ENCODE results near the gene HOMER3. TPM values are rescaled to one million over a fixed set of nuclear protein-coding genes. Genes with fewer than 3 reads are reported as not detected.

The HOMER3 gene
- total RNA-seq, 1 donor from 2014 or later, result 78.8 TPM

GRCh38 chr19:18984251-18984650 lies 43.2 kb upstream of the HOMER3 start:
- H3K27ac Mint-ChIP-seq (ENCODE audit: unreplicated experiment), result no peak overlapping the region
- no peak overlapping the region for H3K4me3 Mint-ChIP-seq
- DNase-seq (ENCODE audit: low read depth, low spot score), result no peak
- peaks cover 9% of the 10 kb centered on the region for H3K27me3 Mint-ChIP-seq (ENCODE audit: low read depth)
- H3K4me1 Mint-ChIP-seq, result peaks cover 14% of the 10 kb centered on the region
- H3K36me3 Mint-ChIP-seq (ENCODE audit: low read depth), result no peaks in the 10 kb centered on the region
- no peaks in the 10 kb centered on the region for H3K9me3 Mint-ChIP-seq
- no peak for TF ChIP-seq CTCF (conservative IDR thresholded peaks at IDR 0.05)

- no peak for TF ChIP-seq CTCF (conservative IDR thresholded peaks at IDR 0.05)
- no peaks in the 10 kb centered on the region for H3K9me3 Mint-ChIP-seq
- H3K4me1 Mint-ChIP-seq, result peaks cover 19% of the 10 kb centered on the region
- peaks cover 9% of the 10 kb centered on the region for H3K27me3 Mint-ChIP-seq (ENCODE audit: low read depth)
- no peak overlapping the region for H3K27ac Mint-ChIP-seq (ENCODE audit: unreplicated experiment)
- H3K4me3 Mint-ChIP-seq, result no peak overlapping the region
- no peaks in the 10 kb centered on the region for H3K36me3 Mint-ChIP-seq (ENCODE audit: low read depth)
- DNase-seq (ENCODE audit: low read depth, low spot score), result no peak
Measured at GRCh38 chr19:18982669-18983068, 41.7 kb upstream of the HOMER3 start.

- peaks cover 13% of the 10 kb centered on the region for H3K4me1 Mint-ChIP-seq
- peaks cover 5% of the 10 kb centered on the region for H3K27me3 Mint-ChIP-seq (ENCODE audit: low read depth)
- no peak overlapping the region for H3K27ac Mint-ChIP-seq (ENCODE audit: unreplicated experiment)
- no peak for TF ChIP-seq CTCF (conservative IDR thresholded peaks at IDR 0.05)
- H3K4me3 Mint-ChIP-seq, result no peak overlapping the region
- no peaks in the 10 kb centered on the region for H3K9me3 Mint-ChIP-seq
- DNase-seq (ENCODE audit: low read depth, low spot score), result no peak
- no peaks in the 10 kb centered on the region for H3K36me3 Mint-ChIP-seq (ENCODE audit: low read depth)
Measured at GRCh38 chr19:18980432-18981020, 39.5 kb upstream of the HOMER3 start.

GRCh38 chr19:18978616-18979015 lies 37.6 kb upstream of the HOMER3 start:
- Mint-ChIP-seq H3K36me3 (ENCODE audit: low read depth) (no peaks in the 10 kb centered on the region), H3K27ac (ENCODE audit: unreplicated experiment) (no peak overlapping the region), H3K4me3 (no peak overlapping the region), H3K9me3 (no peaks in the 10 kb centered on the region), H3K27me3 (ENCODE audit: low read depth) (peaks cover 2% of the 10 kb centered on the region), H3K4me1 (peaks cover 6% of the 10 kb centered on the region)
- no peak for DNase-seq (ENCODE audit: low read depth, low spot score)
- no peak for TF ChIP-seq CTCF (conservative IDR thresholded peaks at IDR 0.05)

GRCh38 chr19:18975869-18976268 lies 34.9 kb upstream of the HOMER3 start:
- no peak for TF ChIP-seq CTCF (conservative IDR thresholded peaks at IDR 0.05)
- H3K27ac Mint-ChIP-seq (ENCODE audit: unreplicated experiment), result no peak overlapping the region

More at GRCh38 chr19:18975869-18976268, 34.9 kb upstream of the HOMER3 start:
- Mint-ChIP-seq H3K9me3 (no peaks in the 10 kb centered on the region), H3K4me3 (no peak overlapping the region), H3K4me1 (peaks cover 6% of the 10 kb centered on the region), H3K36me3 (ENCODE audit: low read depth) (no peaks in the 10 kb centered on the region), H3K27me3 (ENCODE audit: low read depth) (no peaks in the 10 kb centered on the region)
- DNase-seq (ENCODE audit: low read depth, low spot score), result no peak
